Stimulated activated CD4-positive, alpha-beta T cell treated with anti-CD3 and anti-CD28 coated beads, Interleukin-4, amount 100 ng/mL, for 4 hours (primary cell): ENCODE results near the gene NGFR.
A peak's percentile ranks its signal among the peaks of the same experiment; 100 is the strongest.

Source experiments
- DNase-seq, 2 experiments: peaks; one replicate each; pipeline ENCODE4 v3.0.0-alpha.2; 2020

Gene NGFR

DNA sequence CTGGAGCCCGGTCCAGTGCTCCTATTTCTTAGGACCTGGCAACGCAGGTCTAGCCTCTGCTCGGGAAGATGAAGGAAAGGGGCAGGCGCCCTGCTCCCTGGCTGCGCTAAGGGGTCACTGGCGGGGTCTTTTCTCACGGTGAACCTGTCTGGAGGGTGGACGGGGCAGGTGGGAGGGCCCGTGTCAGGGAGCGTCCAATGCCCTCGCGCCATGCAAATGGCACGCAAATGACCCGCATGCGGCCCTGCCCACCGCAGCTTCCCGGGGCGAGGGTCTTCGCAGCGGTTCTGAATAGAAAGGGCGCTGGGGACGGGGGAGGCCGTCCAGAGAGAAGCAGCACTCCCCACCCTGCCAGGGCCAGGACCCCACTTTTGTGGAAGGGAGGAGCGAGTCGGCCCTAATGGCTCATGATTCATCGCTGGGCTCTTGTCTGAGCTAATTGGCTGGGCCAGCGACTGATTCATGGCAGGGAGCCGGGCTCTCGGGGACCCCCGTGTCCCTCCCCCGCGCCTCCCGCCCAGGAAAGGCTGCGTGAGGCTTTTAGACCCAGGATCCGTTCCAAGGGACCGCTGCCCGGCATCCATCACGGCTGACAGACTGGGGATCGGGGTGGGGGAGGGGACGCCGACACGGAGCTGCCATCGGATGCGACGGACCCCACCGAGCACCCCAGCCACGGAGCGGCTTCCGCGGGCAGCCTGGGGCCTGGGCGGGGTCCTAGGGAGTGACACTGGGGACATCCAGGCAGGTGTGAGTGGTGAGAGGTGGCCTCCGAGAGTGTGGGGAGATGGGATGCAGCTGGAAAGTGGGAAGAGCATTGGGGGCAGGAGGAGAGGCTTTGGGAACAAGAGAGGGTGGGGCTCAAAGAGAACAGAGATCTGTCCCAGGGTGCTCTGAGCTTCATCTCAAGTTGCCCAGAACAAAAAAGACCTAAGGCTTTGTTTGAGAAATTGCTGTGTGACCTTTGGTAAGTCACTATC, 25.0 kb upstream of the NGFR start:
- no peak for DNase-seq

DNA sequence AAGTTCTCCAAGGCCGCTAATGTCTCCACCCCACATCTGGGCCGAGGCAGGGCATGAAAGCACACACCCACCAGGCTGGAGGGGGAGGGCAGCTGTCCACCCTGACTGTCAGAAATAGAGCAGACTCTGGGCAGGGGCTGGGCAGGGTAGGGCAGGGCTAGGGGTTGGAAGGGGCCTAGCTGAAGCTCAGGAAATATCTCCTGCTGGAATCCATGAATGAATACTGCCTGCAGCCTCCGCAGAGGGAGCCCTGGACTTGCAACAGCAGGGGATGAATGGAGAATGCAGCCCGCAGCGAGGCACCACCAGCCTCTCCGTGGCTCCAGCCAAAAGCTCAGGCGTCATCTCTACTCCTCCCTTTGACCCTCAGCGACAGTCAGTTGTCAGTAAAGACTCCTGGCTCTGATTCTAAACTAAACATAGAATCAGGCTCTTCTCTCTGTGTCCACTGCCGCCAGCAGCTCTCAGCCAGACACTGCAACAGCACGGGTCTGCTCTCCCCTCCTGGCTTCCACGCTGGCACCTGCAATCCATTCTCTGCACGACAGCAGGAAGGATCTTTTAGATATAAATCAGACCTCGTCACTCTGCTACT, 23.9 kb upstream of the NGFR start:
- no peak for DNase-seq

DNA sequence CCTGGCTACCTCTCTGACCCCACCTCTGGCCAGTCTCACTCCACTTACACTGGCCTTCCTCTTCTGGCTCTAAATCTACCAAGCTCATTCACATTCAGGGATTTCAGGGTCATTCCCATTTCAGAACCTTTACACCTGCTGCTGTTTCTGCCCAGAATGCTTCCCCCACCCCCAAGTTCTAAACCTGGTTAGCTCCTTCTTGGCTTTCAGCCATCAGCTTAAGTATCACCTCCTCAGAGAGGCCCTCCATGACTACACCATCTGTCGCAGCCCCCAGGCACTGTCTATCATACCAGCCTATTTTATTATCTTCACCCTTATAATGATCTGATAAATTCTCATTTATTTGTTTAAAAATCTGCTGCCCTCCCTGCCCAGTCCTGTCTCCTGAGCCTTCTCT, 23.3 kb upstream of the NGFR start:
- no peak for DNase-seq

DNA sequence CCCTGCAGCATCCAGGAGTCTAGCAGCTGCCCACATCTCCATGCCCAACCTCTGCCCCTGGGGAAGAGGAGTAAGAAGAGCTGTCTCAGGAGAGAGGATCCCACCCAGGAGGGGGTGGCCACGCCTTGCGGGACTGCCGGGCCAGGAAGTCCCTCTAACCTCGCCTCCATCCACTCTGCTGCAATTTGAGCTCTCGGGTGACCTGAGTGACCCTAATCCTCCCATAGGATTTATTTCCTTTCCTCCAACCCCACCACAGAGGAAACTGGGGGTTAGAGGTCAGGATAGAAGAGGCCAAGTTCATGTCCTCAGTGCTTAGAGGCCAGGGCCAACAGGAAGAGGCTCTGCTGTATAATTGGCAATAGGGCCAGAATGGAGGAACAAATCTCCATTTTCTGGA, 22.6 kb upstream of the NGFR start:
- DNase-seq: no peak

DNA sequence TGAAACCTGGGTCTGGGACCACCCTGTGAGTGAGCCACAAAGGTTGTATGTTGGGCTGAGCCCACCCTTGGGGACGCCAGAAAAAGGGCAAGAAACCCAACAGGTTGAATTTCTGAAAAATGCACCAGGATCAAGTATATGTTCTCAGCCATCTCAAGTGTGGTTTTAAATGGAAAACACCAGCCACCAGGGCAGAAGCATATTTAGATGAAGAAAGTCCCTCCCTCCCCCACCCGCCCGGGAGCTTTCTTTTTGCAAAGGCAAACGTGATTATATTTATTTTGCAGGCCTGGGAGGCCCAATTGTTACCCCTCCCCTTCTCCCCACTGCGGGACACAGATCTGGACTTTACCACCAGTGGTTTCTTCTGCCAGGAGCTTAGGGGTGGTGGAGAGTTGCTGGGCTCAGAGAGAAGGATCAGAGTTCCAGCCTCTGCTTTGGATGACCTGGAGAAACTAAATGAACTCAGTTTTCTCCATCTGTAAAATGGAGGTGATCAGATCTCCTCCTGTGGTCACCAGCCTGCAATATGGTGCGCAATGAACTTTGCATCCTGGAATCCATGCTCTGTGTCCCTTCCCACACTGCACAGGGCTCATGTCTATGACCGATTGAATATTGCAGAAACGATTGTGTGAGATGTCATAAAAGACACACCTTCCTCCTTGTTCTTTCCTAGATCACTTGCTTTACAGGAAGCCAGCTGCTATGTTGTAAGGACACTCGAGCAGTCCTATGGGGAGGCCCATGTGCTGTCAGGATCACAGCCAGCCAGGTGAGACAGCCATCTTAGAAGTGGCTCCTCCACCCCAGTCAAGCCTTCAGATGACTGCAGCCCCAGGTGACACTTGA, 21.0 kb upstream of the NGFR start:
- DNase-seq: no peak

DNA sequence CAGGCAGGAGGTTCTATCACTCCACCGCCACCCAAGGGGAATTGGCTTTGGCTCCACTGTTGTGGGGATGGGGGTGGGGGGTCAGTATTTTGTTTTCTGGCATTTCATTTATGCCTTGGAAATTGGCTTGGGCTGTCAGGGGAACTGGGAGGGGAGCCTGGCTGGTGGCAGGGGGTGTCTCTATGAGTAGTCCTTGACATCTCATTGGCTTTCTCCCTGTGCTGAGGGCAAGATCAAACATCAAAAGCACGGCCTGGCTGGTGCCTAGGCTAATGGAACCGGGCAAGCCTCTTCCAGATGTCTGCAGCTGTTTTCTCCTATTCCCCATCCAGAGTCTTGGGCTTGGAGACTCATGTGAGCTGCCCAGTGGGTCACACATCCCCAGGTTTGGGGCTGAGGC, 17.4 kb upstream of the NGFR start:
- no peak for DNase-seq

DNA sequence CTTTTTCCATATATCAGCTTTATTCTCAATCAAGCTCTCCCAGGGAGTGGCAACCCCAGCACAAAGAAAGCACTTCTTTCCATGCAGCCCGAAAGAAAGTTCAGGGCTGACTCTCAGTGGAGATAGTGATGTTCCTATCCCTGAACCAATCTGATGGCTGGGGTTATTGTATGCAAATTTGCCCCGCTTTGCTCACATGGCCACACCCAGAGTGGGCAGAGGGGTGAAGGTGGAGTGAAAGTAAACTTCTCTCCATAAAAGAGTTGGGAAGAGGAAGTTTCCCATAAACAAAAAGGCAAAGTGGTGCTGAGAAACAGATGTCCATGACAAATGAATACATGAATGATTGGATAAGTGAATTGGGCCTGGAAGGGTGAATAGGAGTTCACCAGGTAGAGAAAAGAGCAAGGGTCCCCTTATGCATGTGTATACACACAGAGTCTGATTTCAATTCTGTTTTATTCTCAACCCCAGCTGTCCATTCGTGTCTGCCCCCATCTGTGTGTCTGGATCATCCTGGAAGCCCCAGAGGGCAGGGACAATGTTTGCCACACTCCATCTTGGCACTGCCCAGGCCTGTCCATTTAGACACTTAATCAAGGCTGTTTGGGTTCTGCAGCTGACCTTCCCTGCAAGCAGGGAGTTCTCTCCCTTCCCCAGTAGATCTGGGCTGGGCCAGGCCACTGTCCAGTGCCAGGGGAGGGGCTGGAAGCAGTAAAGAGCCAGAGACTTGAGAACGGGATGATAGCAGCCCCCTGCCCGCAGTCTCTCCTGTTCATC, 14.1 kb upstream of the NGFR start:
- no peak for DNase-seq

DNA sequence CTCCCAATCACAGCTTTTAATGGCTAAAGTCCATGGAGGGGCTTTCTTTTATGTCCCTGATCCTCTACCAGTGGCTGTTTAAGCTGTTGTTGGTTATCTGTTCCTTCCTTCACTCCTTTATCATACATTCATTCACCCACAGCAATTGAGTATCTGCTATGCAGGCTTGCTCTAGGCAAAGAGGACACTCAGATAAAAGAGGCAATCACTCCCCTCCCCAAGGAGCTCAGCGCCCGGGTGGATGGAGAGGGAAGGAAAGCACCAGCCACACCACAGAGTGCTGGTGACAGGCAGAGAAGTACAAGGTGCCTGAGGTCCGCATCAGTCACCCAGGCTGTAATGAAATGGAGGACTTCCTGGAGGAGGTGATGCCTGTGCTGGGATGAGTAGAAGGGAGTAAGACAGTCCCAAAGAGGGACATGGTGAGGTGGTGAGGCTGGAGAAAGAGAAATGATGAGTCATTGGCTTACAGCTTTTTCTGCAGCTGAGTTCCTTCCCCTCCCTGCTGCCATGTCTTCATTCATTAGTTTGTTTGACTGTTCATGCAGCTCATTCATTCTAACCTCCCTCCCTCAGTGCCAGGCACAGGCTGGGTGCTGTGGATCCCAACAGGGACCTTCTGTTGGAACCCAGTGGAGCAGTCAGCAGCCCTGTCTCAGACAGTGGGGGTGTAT, 12.8 kb upstream of the NGFR start:
- no peak for DNase-seq

DNA sequence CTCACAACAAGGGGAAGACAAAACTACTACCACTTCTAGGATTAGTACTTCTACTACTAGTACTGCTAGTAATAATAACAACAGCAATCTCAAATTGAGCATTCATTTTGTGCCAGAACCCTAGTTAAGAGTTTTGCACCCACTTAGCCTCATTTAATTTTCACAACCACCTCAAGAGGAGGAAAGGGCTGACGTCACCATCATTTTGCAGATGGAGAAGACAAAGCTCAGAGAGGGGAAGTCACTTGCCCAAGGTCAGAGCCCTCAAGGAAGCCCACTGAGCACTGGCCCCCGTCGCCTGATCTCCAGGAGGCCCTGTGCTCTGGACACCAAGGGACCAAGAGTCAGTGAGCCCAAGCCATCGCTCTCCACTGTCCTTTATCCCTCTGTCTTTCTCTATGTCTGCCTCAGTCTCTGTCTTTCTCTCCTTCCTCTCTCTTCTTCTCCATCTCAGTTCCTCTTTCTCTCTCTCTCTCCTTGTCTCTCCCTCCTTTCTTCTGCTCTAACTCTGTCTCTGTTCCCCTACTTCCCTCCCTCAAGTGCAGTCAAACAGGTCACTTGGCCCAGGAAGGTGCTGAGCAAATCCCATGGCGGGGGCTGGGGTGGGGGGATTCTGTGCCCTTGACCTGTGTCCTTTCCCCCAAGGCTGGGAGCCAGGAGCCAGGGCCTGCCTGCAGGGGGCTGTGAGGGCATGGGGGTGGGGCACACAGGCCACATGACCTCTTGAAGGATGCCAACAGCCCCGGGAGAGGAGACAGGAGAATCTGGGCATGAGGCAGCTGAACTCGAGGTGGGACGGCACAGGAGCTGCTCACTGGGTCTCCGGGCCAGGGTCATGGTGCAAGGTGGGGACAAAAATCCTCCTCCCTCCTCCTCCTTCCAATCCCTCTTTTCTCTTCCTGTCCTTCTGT, 11.2 kb upstream of the NGFR start:
- DNase-seq: no peak

DNA sequence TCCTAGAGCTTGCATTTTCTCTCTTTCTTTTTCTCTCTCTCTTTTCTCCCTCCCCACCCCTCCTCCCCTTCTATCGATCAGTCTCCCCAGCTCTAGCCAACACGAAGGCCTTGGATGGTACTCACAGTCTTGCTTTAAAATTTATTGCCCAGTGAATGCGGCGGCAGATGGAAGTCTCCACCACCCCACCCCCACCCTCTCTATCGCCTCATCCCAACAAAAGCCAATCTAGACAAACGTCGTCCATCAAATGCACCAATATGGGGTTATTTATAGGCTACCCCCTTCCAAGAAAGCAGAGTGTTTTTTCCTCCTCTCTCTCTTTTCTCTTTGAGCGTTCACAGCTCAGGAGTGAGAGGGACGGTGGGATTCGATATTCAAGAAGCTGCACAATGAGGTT, 10.5 kb upstream of the NGFR start:
- no peak for DNase-seq

DNA sequence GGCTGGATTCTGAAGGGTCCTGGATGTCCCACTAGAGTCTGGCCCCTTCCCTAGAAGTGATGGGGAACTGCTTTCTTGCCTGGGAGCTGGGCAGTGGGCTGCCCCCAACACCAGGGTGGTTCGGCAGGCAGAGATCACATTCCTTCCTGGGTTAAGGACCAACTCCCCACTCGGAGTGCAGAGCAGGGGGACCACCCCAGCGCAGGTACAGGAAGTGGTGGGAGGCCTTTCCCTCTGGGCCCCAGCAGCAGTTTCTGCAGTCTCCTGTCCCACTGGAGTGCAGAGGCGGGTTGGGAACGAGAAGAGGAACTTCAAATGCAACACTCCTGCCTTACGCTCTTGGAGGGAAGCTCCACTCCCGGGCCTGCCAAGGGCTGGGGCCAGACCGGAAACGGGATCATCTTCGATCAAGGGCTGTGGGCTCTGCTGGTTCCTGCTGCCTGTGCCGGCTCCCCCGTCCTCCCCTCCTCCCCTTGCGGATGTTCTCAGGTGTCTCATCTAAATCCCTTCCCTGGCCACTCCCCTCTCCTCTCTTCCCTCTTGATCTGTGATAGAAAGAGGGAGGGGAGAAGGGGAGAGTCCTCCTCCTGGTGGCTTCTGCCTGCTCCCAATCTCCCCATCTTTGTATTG, 9.0 kb upstream of the NGFR start:
- no peak for DNase-seq

DNA sequence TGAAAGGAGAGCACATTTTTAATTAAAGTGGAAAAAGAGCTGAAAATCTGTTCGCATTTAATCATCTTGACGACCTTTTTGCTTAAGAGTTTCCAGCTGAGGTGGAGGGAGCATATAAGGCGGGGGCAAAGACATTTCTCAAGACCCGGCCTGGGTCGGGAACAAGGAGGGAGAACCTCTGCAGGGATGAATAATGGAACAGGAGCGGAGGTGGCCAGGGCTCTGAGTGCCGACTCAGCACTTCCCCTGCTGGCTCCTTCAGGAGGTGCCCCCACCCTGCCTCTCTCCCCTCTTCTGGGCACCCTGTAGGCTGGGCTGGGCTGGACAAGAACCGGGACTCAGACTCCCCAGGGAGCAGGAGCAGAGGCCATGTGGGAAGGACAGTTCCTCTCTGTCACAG, 7.9 kb upstream of the NGFR start:
- no peak for DNase-seq

DNA sequence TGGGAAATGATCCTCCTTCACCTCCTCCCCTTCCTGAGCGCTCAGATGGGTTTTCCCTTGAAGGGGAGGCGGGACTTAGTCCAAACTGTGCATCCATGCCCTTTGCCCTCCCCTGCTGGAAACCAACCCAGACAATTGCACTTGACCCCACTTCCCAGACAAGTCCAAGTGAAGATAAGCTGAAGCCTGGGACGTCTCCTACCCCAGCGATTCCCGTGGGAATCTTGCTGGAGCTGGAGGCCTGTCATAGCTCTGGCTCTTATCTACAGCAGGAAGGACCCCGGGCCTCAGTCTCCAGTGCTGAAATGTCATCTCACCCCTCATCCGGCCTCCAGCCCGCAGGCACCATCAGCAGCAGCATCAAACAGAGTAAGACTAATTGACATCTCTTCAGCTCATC, 6.5 kb upstream of the NGFR start:
- DNase-seq: no peak

DNA sequence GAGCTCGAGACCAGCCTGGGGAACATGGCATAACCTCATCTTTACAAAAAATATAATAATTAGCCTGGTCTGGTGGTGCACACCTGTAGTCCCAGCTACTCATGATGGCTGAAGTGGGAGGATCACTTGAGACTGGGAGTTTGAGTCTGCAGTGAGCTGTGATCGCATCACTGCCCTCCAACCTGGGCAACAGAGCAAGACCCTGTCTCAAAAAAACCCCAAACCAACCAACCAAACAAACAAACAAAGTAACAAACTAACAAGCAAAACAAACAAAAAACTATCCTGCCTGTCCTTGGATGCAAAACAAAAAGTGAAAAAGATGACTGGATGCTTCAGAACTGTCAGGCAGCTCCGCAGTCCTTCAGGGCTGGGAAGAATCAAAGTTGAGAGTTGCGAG, 5.7 kb upstream of the NGFR start:
- DNase-seq: no peak

DNA sequence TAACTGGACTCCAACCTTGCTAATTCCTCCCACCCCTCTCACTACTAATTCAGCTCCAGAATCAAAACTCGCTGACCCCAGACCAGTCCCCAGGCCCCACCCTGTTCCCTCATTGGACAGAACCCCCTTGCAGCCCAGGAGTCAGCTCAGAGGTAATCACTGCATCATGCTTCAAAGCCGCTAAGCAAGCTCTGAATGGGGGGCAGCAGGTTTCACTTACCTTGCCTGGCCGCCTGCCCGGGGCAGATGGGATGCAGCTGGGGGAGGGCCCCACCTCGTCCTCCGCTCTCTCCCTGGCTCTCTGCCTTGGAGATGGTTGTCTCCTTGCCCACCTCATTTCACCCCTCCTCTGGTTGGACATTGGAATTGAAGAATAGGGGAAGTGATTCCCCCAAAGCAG, 4.8 kb upstream of the NGFR start:
- no peak for DNase-seq

DNA sequence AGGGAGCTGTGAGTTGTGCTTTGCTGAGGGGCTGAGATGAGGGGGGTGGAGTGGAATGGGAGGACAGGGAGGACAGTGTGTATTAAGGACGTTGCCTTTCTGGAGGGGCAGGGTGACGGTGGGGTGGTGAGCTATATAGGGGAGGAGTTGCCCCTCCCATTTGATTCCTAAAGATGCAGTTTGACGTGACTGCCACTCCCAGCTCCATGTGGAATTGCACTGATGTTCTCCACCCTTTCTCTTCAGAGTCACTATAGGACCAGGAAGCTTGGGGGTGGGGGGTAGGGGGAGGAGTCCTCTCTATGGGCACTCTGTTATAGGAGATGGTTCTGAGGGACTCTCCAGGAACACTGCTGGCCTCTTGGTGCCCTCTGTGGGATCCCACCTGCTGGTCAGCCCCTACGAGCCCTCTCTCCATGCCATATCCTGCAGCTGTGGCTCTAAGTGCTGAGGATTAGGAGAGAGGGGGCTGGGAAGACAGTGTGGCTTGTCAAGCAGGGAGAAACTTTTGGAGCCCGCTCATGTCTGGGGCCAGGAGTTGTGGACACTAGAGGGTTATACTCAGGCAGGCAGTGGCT, 3.8 kb upstream of the NGFR start:
- no peak for DNase-seq

DNA sequence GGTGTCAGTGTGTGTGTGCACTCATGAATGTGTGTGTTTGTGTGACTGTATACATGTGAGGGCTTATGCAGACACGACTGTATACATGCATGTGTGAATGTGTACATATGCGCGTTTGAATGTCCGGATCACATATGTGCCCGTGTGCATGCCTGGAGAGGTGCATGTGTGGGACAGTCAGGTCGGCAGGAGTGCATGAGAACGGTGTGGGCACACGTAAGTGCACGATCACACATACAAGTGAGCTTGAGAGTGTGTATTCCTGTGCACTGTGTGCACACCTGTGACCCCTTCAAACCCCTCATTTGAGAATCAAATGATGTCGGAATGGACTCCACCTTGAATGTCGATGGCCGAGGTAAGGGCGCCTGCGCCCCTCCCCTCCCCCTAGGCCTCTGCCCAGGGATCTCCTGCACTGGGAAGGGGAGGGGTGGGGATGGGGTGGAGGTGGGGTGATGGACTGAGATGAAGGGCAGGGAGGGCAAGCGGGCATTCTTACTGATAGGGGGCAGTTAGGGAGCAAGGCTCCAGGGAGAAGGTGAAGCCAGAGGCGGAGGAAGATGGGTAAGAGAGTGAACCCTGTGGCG, 601 bp upstream of the NGFR start:
- no peak for DNase-seq

DNA sequence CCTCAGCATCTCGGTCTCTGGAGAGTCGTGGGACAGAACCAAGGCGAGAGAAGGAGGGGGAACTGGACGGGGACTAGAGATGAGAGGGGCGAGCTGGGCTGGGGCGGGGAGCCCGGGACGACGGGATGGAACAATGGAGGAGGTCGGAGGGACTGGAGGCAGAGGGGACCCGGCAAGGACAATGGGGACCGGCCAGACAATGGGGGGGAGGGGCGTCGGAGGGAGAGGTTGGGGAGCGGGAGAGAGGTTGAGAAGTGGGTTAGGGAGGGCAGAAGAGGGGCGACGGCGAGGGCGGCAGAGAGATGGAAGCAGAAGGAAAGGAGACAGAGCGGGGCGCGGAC, 719 bp downstream of the NGFR start:
- DNase-seq: no peak

DNA sequence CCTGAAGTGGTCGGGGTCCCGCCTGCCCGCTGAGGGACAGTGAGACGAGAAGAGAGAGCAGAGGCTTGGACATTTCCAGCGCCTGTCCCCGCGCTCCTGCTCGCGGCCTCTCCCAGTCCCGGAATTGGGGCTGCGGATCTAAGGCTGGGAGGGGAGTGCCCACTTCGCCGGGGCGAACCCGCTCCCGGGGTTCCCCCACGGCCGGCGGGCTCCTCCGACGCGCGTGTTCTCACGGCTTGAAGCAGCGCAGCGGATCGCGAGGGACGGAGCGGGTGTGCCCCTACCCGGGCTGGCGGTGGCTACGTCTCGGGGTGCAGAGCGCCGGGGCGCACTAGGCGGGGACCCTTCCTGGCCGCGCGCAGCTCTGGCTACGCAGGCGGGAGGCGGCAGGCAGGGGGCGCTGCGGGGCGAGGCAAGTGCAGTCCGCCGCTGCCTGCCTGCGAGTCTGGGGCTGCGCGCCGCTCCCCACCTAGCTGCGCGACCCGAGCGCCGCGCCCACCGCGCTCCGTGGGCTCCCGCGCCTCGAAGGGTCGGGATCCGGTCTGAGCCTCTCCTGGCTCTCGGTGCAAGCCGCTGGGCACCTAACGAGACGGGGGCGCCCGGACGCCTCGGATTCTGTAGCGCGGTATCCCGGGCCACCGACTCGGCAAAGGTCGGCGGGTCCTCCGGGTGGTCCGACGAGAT, 1.2 kb downstream of the NGFR start:
- DNase-seq: peak; percentile 75 to 91

DNA sequence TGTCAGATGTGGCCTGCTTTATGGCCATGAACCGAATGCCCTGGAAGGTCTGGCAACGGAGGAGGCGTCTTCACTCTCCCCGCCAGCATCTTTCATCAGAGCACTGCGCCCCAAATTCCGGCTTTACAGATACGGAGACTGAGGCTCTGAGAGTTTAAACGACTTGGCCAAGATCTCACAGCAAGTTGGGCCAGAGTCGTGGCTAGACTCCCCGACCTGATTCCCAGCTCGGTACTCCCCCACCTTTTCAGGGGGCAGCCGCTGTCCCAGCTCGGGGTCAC, 1.7 kb downstream of the NGFR start:
- no peak for DNase-seq
